Thymus (tissue), 11 donors: Measurements from ENCODE around the gene NOA1. TPM values are rescaled to one million over a fixed set of nuclear protein-coding genes. Genes with fewer than 3 reads are reported as not detected.
A peak's percentile ranks its signal among the peaks of the same experiment; 100 is the strongest.

ENCODE experiments used
- DNase-seq, 9 donors: peaks; one replicate each; pipeline ENCODE4 v3.0.0-alpha.2; 2013; ENCODE audit warnings: low spot score in 9 of 9, low read depth in 6 of 9, missing footprints in 1 of 9
- H3K27ac ChIP-seq, 2 donors: one replicate each; pipeline ENCODE4 v1.5.1; 2013; ENCODE audit warnings: control low read depth in 1 of 2, low read depth in 1 of 2, low read length in 1 of 2, mild to moderate bottlenecking in 1 of 2, moderate library complexity in 1 of 2
- H3K27me3 ChIP-seq, 2 donors: one replicate each; pipeline ENCODE4 v1.5.1; 2013; ENCODE audit warnings: low read length in 1 of 2; ENCODE audit not compliant: control insufficient read depth in 2 of 2, insufficient read depth in 1 of 2
- H3K36me3 ChIP-seq, 2 donors: one replicate each; pipeline ENCODE4 v1.5.1; 2013; ENCODE audit warnings: low read length in 1 of 2, mild to moderate bottlenecking in 1 of 2, moderate library complexity in 1 of 2; ENCODE audit not compliant: control insufficient read depth in 2 of 2, insufficient read depth in 2 of 2
- H3K4me1 ChIP-seq, 2 donors: one replicate each; pipeline ENCODE4 v1.5.1; 2013; ENCODE audit warnings: low read length in 2 of 2; ENCODE audit not compliant: control insufficient read depth in 2 of 2, insufficient read depth in 2 of 2
- H3K4me3 ChIP-seq, 2 donors: one replicate each; pipeline ENCODE4 v1.5.1; 2013; ENCODE audit warnings: low read length in 2 of 2, control low read depth in 1 of 2, mild to moderate bottlenecking in 1 of 2
- H3K9me3 ChIP-seq, 2 donors: one replicate each; pipeline ENCODE4 v1.5.1; 2013; ENCODE audit warnings: low read length in 1 of 2, mild to moderate bottlenecking in 1 of 2; ENCODE audit not compliant: control insufficient read depth in 2 of 2, insufficient read depth in 1 of 2
- WGBS: extraction: QIAGEN DNeasy Blood & Tissue Kit; methylation state at CpG from one replicate; pipeline ENCODE4 v1.1.7; 2013; 5-methylcytosine and 5-hydroxymethylcytosine counted together
- polyA plus RNA-seq: library from polyadenylated mRNA; stranded (reverse); fragments of 200-250 nt; gene quantifications from one replicate; pipeline ENCODE4 v1.2.3, GENCODE V29; 2013
- total RNA-seq: library from RNA; stranded (reverse); fragments of 120-200 nt; gene quantifications from one replicate; pipeline ENCODE4 v1.2.4, GENCODE V29; 2013
- donor health status: healthy.

NOA1 gene
- total and polyA plus RNA-seq, 2 donors = 10.7 to 15.3 TPM

- no peak for DNase-seq
- Histone ChIP-seq H3K4me3 (no peak overlapping the region), H3K4me1 (no peaks in the 10 kb centered on the region), H3K36me3 (peaks cover 16 to 77% of the 10 kb centered on the region in 2 donors), H3K9me3 (no peaks in the 10 kb centered on the region), H3K27me3 (no peaks in the 10 kb centered on the region), H3K27ac (no peak overlapping the region)
- WGBS = 96% methylated on average over 6 of the region's 6 CpGs
Observed at GRCh38 chr4:56990109-56990905, 12.9 kb upstream of the NOA1 start.

DNA sequence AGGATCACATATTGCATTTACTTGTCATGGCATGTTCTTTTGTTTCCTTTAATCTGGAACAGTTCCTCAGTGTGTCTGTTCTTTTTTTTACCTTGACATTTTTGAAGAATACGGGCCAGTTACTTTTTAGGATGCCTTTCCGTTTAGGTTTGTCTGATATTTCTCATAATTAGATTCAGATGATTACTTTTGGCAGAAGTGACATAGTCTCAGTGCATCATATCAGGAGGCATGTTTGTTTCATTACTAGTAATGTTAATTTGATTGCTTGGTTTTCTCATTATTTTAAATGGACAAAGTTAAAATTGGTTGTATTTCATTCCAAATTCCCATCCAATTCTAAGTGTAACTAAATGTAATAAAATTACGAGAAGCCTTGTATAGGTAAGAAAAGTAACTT lies 9.5 kb upstream of the NOA1 start:
- peaks cover 25 to 50% of the 10 kb centered on the region in 2 donors for H3K36me3 ChIP-seq
- no peak for DNase-seq
- WGBS = 94% methylated on average over 3 of the region's 3 CpGs
- H3K4me1 ChIP-seq = peaks cover 0 to 3% of the 10 kb centered on the region in 2 donors
- no peak overlapping the region for H3K27ac ChIP-seq
- H3K9me3 ChIP-seq = no peaks in the 10 kb centered on the region
- H3K4me3 ChIP-seq = no peak overlapping the region
- H3K27me3 ChIP-seq = no peaks in the 10 kb centered on the region

DNA sequence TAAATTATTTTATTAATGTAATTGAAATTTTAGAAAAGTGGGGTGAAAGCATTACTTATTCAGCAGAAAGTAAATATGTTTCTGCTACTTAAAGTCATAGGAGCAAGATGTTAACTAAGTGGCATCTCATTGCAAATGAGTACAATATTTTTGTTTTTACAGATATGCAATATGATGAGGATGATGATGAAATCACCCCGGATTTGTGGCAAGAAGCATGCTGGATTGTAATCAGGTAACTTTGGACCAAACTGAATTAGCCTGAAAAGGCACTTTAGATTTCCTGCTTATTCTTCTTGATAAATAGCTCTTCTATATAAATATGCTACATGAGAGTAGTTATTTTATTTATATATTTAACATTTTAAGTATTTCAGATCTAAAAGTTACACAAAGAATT lies 8.8 kb upstream of the NOA1 start:
- Histone ChIP-seq H3K4me1 (peaks cover 0 to 5% of the 10 kb centered on the region in 2 donors), H3K9me3 (no peaks in the 10 kb centered on the region), H3K36me3 (peaks cover 25 to 54% of the 10 kb centered on the region in 2 donors), H3K27me3 (no peaks in the 10 kb centered on the region), H3K27ac (no peak overlapping the region), H3K4me3 (no peak overlapping the region)
- WGBS = 94% methylated on average over 1 of the region's 1 CpG
- DNase-seq = no peak

DNA sequence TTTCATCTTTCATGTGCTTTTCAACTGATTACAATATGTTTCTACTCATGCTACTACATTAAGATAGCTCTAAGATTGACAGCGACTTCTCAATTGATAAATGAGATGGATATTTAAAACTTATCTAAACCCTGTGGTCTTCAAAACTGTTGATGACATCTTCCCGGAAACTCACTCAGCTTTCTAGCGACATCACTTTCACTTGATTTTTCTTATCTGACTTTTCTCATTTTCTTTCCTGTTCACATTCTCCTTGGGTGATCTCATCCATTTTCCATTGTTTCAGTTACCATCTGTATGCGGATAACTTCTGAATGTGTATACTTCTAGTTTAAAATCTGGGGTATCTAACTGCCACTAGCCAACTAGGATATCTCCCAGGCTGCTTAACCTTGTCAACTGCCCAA lies 4.4 kb upstream of the NOA1 start:
- no peak for DNase-seq
- WGBS = 98% methylated on average over 4 of the region's 4 CpGs
- no peaks in the 10 kb centered on the region for H3K27me3 ChIP-seq
- H3K9me3 ChIP-seq = no peaks in the 10 kb centered on the region
- H3K27ac ChIP-seq = no peak overlapping the region
- H3K4me3 ChIP-seq = no peak overlapping the region
- peaks cover 16 to 19% of the 10 kb centered on the region in 2 donors for H3K36me3 ChIP-seq
- peaks cover 12 to 18% of the 10 kb centered on the region in 2 donors for H3K4me1 ChIP-seq

DNA sequence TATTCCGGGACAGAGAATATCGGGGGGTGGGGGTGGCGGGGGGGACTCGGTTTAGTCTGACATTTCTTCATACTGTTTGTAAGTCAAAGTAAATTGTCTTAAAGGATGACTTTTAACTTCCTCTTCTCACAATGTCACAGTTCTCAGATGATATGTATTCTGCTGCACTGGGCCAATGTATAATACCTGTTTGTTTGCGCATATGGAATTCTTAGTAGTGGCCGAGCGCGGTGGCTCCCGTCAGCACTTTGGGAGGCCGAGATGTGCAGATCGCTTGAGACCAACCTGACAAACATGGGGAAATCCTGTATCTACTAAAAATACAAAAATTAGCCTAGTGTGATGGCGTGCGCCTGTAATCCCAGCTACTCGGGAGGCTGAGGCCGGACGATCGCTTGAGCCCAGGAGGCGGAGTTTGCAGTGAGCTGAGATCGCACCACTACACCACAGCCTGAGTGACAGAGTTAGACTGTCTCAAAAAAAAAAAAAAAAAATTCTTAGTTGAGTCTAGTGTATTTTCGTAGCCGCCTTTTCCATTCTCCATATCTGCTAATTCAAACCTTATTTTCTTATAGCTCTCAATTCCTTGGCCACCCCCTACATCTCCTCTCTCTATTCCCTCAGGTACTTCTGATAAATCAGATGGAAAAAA lies 2.1 kb upstream of the NOA1 start:
- Histone ChIP-seq H3K27ac (peak overlapping the region; percentile 58 to 95), H3K36me3 (peaks cover 3 to 12% of the 10 kb centered on the region in 2 donors), H3K4me3 (peak overlapping the region; percentile 75 to 82), H3K4me1 (peaks cover 22 to 30% of the 10 kb centered on the region in 2 donors), H3K9me3 (no peaks in the 10 kb centered on the region), H3K27me3 (no peaks in the 10 kb centered on the region)
- DNase-seq = peak in 5 of 9 donors; percentile 6 to 47 (median 10)
- WGBS = 13% methylated on average over 21 of the region's 21 CpGs

DNA sequence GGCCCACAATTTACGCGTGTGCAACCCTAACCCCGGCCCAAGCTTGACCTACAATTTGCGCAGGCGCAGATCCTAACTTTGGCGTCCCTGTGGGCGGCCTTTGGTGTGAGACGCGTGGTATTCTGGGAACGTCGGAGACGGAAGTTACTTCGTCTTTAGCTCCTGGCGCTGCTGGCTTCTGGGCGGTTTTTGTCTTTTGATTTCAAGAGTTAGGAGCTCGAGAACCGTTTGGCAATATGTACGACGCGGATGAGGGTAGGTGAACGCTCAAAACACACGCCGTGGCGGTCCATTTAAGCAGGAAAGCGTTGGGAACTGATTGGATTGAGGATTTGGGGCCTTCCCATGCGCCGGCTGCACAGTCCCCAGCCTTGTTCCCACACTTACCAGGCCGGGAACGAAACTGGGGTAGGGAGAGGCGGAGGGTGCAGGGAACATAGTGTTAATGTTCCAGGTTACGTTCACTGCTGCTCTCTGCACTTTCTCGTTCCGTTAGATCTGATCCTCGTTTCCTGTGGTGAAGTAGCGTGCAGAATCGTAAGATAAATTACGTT lies 1.4 kb upstream of the NOA1 start, which contains the start of gene POLR2B:
POLR2B (plus strand) TSS at position 147 of the 554 bp plus-strand sequence; CDS start at position 237, 90 bp downstream.
- Histone ChIP-seq H3K27me3 (no peaks in the 10 kb centered on the region), H3K9me3 (no peaks in the 10 kb centered on the region), H3K4me3 (peak within 1 kb of the TSS; percentile 75 to 82), H3K27ac (peak within 1 kb of the TSS; percentile 95 to 99), H3K36me3 (peaks cover 3 to 12% of the 10 kb centered on the region in 2 donors), H3K4me1 (peaks cover 22 to 30% of the 10 kb centered on the region in 2 donors)
- peak; percentile 77 to 94 (median 85) for DNase-seq
- under 1% methylated on average over 37 of the region's 37 CpGs for WGBS

DNA sequence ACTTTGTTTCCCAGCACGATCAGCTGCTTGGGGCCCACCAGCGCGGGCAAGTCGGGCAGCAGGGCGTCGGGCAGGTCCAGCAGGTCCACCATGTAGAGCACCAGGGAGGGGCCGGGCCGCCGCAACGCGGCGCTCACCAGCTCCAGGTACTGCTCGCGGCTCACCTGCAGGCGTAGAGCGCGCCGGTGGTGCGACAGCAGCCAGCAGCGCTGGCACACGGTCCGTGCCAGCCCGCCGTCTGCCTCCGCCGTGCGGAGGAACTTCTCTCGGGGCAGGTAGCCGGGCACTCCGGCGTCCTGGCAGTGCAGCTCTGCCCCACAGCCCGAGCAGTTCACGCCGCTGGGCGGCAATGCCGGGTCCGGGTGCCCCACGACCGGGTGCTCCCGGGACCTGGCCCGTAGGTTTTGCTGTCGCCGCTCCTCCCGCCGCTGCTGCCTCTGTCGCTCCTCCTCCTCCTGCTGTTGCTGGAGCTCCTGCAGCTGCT lies 527 bp downstream of the NOA1 start:
- H3K36me3 ChIP-seq = peaks cover 17 to 29% of the 10 kb centered on the region in 2 donors
- peaks cover 0 to 4% of the 10 kb centered on the region in 2 donors for H3K9me3 ChIP-seq
- H3K27me3 ChIP-seq = no peaks in the 10 kb centered on the region
- peak in 4 of 9 donors; percentile 19 to 51 (median 42) for DNase-seq
- peaks cover 18 to 30% of the 10 kb centered on the region in 2 donors for H3K4me1 ChIP-seq
- H3K4me3 ChIP-seq = peak overlapping the region; percentile 75 to 82
- peak overlapping the region; percentile 64 to 95 for H3K27ac ChIP-seq
- under 1% methylated on average over 46 of the region's 46 CpGs for WGBS

- H3K9me3 ChIP-seq = peaks cover 0 to 4% of the 10 kb centered on the region in 2 donors
- no peak overlapping the region for H3K27ac ChIP-seq
- no peaks in the 10 kb centered on the region for H3K27me3 ChIP-seq
- WGBS = 6% methylated on average over 35 of the region's 35 CpGs
- DNase-seq = peak in 1 of 9 donors; percentile 24
- H3K4me1 ChIP-seq = peaks cover 18 to 30% of the 10 kb centered on the region in 2 donors
- peaks cover 20 to 30% of the 10 kb centered on the region in 2 donors for H3K36me3 ChIP-seq
- peak overlapping the region; percentile 75 to 82 for H3K4me3 ChIP-seq
Observed at GRCh38 chr4:56976283-56976836, 1.0 kb downstream of the NOA1 start.
